ENCODE measurements around the gene MED28.

MED28 gene

DNA sequence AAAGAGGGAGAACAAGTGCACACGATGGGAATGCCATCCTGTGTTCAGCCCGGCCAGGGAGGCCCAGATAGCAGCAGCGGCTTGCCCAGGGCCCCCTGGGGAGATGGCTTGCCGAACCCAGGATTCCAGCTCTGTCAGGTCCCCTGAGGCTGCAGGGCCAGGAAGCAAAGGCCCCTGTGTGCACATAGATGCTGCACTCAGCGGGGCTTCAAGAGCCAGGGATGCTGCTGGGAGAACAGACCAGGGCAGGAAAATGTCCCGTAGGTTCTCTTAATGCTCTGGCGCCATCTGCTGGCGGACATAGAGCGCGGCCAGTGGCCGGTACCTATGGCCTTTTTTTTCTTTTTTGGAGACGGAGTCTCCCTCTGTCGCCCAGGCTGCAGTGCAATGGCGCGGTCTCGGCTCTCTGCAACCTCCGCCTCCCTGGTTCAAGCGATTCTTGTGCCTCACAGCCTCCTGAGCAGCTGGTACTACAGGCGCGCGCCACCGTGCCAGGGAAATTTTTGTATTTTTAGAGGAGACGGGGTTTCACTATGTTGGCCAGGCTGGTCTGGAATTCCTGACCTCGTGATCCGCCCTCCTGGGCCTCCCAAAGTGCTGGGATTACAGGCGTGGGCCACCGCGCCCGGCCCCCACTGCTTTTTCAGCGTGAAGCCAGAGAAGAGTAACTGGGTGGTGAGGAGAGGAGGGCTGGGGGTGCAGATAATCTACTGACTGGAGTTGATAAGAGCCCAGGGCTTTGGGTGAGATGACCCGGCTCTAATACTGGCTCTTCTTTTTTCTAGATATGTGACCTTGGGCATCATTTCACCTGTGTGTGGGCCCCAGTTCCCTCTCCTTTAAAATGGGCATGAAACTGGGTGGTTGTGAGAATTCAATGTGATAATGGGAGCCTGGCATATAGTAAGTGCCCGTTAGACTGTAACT, 22.5 kb downstream of the MED28 start:
- peak; percentile 93 for TF ChIP-seq CTCF (conservative IDR thresholded peaks at IDR 0.05)
- H3K27ac ChIP-seq: no peak overlapping the region

- H3K27ac ChIP-seq: no peak overlapping the region
- TF ChIP-seq CTCF (conservative IDR thresholded peaks at IDR 0.05): no peak
Observed at GRCh38 chr4:17639136-17639535, 24.7 kb downstream of the MED28 start.

GRCh38 chr4:17642398-17642783, 27.9 kb downstream of the MED28 start:
- no peak overlapping the region for H3K27ac ChIP-seq
- no peak for TF ChIP-seq CTCF (conservative IDR thresholded peaks at IDR 0.05)

GRCh38 chr4:17646693-17647092, 32.3 kb downstream of the MED28 start:
- TF ChIP-seq CTCF (conservative IDR thresholded peaks at IDR 0.05): no peak

GRCh38 chr4:17647176-17647806, 32.9 kb downstream of the MED28 start:
- H3K27ac ChIP-seq: no peak overlapping the region
- no peak for TF ChIP-seq CTCF (conservative IDR thresholded peaks at IDR 0.05)

More at GRCh38 chr4:17646693-17647092, 32.3 kb downstream of the MED28 start:
- H3K27ac ChIP-seq: no peak overlapping the region

GRCh38 chr4:17647927-17648326, 33.5 kb downstream of the MED28 start:
- no peak; the same call in 1 of the 2 replicates for TF ChIP-seq CTCF (conservative IDR thresholded peaks at IDR 0.05)
- H3K27ac ChIP-seq: no peak overlapping the region

DNA sequence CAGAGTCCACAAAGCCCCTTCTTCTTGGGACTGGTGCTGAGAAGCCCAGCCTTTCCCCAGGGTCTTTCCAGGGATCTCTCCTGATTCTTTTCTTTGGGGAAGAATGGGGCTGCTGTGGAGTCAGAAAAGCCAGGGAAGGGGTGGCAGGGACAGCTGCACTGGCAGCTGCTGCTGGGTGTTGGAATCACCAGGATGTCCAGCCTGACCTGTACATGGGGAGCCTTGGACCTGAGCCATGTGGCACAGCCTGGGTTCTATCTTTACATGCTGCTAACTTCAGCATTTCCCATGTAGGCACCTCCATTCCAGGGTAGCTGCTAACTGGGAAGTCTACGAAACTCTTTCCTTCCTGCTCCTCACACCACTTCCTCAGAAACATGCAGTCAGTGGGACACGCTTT, 36.0 kb downstream of the MED28 start:
- no peak for TF ChIP-seq CTCF (conservative IDR thresholded peaks at IDR 0.05)
- no peak overlapping the region for H3K27ac ChIP-seq
